GM12872 (cell line): Measurements from ENCODE around the gene ATCAY.

Source experiments
- CTCF ChIP-seq: IDR thresholded peaks from 3 replicates; pipeline ENCODE4 v1.5.1; 2011; ENCODE audit warnings: low read depth, mild to moderate bottlenecking, low read length, moderate library complexity; ENCODE audit not compliant: insufficient read depth

Gene ATCAY

GRCh38 chr19:3932931-3933810 lies 52.7 kb downstream of the ATCAY start, which contains the start of gene NMRK2:
Gene NMRK2, plus strand, starts transcription at chr19:3933069. Its CDS starts 603 bp downstream, at chr19:3933672.
- no peak for TF ChIP-seq CTCF

GRCh38 chr19:3936506-3937442 lies 56.3 kb downstream of the ATCAY start:
- TF ChIP-seq CTCF = no peak

GRCh38 chr19:3942790-3943409 lies 62.4 kb downstream of the ATCAY start:
- no peak for TF ChIP-seq CTCF

- TF ChIP-seq CTCF = no peak
These were observed 63.7 kb downstream of the ATCAY start for GRCh38 chr19:3944018-3944721.

GRCh38 chr19:3945838-3946237 lies 65.4 kb downstream of the ATCAY start:
- no peak for TF ChIP-seq CTCF

GRCh38 chr19:3949294-3949693 lies 68.8 kb downstream of the ATCAY start:
- TF ChIP-seq CTCF = no peak
